NCI-H2171 treated with DMSO at 0.1 percent for 48 hours (cell line): ENCODE data around the gene DHTKD1.

ENCODE experiments used
- DNase-seq: peaks from one replicate; lab custom pipeline; 2025; lab: John Stamatoyannopoulos, UW

DHTKD1 gene

DNA sequence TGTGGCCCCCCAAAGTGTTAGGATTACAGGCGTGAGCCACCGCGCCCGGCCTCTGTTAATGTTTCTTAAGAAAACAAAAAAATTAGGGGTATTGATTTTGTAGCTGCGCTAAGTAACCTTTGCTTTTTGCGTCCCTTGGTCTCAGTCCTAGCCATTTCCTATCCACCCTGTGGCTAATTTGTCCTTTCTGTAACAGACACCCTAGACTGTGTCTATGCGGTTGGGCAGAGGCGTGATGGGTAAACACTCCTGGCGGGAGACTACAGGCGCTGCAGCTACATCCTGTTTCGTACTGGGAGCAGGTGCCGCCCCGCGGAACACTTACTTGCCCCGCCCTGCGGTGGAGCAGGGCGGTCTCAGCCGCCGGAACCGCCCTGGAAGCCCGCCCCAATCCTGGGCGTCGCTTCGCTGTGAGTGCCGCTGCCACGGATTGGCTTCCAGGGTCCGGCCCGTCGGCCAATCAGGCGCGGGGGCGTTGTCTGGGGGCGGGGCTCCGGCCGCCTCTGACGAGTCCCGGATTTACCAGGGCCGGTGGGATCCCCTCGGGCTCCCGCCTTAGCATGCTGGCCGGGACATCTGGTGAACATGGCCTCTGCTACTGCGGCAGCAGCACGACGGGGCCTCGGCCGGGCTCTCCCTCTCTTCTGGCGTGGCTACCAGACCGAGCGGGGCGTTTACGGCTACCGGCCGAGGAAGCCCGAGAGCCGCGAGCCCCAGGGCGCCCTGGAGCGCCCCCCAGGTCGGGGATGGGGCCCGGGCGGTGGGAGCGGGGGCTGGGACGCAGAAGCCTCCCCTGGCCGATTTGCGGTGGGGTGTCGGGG, at the start of gene DHTKD1:
Gene DHTKD1 (plus strand): TSS at position 506 of the 821 bp plus-strand sequence. CDS start 80 bp downstream, at position 586.
- peak; percentile 92 for DNase-seq

DNA sequence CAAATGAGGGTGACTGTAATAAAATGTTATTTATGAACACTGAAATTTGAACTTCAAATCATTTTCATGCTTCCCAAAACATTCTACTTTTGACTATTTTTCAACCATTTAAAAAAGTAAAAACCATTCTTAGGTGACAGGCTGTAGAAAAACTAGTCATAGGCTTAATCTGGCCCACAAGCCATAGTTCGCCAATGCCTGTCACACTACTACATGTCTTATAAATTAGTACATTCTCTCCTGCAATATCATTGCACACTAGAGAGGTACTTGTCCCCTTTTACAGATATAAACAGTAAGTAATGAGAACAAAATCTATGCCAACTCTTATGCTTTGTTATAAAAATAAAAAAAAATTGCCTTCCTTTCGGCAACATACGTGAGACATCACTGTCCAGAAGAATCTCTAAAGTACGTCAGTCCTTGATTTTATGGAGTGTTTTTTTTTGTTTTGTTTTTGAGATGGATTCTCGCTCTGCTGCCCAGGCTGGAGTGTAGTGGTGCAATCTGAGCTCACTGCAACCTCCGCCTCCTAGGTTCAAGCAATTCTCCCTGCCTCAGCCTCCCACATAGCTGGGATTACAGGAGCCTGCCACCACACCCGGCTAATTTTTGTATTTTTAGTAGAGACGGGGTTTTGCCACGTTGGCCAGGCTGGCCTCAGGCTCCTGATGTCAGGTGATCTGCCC, 49.3 kb upstream of the DHTKD1 start:
- no peak for DNase-seq

GRCh38 chr10:12020574-12020973, 48.2 kb upstream of the DHTKD1 start:
- DNase-seq: no peak

DNA sequence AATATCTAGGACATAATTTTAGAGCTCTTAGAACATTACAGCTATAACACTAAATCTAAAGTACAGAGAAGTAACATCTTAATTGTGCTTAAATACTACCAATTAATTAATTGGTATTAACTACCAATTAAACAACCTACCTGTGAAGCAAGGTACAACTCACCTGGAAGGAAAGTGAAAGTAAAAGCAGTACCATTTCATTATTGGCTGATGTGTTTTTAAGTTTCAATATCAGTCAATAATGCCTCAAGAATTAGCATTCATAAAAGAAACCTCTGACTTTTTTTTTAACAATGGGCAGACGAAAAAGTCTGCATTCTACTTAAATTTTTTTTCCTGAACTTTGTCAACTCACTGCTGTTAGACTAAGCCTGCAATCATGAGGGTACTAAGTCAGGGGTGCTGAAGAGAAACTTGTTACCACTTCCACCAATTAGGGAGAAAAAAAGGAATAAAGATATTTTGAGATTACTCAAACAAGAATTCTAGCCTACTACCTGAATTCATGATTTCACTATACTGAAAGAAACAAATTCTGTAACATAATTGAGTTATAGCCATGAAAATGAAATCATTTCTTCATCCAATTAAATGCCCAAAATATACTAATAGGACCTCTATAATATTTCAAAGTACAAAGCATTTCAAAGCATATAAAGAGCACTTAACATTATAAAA, 46.0 kb upstream of the DHTKD1 start:
- DNase-seq: no peak

DNA sequence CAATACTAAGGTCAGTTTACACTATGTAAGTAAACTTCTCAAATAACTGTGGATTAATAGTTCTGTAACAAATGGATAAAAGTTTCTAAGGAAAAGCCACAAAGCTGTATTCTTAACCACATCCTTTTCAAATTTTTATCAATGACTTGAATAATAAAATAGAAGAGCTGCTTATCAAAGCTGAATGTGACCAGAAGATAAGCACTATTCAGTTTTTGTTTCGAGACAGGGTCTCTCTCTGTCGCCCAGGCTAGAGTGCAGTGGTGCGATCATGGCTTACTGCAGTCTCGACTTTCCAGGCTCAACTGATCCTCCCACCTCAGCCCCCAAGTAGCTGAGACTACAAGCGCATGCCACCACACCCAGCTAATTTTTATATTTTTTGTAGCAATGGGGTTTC, 43.2 kb upstream of the DHTKD1 start:
- DNase-seq: no peak

GRCh38 chr10:12027539-12027938, 41.2 kb upstream of the DHTKD1 start:
- no peak for DNase-seq

DNA sequence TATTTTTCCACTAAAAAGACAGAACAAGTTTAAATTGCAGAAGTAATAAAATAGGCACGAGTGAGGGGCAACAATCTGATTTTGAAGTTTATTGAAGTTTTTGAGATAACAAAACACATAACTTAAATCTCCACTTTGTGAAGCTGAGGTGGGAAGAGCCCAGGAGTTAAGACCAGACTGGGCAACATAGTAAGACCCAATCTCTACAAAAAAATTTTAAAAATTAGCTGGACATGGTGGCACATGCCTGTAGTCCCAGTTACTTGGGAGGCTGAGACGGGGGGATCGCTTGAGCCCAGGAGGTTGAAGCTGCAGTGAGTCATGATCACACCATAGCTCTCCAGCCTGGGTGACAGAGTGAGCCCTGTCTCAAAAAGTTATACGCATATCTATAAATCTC, 37.4 kb upstream of the DHTKD1 start:
- DNase-seq: no peak

- DNase-seq: no peak
Observed at GRCh38 chr10:12036073-12036655, 32.6 kb upstream of the DHTKD1 start.

DNA sequence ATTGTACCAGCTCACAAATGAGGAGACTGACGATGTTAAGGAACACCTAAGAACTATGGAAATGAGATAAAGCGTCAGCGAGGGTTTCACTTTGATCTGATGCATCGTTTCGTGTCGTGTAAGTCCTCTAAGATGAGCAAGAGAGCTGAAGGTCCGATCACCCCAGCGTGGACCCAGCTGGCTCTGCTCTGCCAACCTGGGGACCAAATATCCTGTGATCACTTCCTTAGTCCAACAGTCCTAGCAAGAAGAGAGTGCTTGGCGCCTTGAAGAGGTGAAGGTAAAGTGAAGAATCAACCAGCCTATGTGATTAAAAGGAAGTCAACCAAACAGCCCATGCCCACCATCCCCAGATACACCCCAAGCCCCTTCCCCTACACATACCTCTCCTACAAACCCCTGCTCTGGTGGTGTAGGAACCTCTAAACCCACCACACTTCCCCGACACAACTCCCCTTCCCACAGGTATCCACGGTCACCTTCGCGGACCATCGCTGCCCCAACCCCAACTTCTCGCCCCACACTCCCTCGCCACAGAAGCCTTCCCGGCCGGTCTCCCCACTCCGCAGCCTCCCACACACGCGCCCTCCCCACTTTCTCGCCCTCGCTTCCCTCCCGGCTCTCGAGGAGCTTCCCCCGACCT, 26.9 kb upstream of the DHTKD1 start:
- no peak for DNase-seq

- no peak for DNase-seq
Observed at GRCh38 chr10:12042409-12042796, 26.4 kb upstream of the DHTKD1 start.

DNA sequence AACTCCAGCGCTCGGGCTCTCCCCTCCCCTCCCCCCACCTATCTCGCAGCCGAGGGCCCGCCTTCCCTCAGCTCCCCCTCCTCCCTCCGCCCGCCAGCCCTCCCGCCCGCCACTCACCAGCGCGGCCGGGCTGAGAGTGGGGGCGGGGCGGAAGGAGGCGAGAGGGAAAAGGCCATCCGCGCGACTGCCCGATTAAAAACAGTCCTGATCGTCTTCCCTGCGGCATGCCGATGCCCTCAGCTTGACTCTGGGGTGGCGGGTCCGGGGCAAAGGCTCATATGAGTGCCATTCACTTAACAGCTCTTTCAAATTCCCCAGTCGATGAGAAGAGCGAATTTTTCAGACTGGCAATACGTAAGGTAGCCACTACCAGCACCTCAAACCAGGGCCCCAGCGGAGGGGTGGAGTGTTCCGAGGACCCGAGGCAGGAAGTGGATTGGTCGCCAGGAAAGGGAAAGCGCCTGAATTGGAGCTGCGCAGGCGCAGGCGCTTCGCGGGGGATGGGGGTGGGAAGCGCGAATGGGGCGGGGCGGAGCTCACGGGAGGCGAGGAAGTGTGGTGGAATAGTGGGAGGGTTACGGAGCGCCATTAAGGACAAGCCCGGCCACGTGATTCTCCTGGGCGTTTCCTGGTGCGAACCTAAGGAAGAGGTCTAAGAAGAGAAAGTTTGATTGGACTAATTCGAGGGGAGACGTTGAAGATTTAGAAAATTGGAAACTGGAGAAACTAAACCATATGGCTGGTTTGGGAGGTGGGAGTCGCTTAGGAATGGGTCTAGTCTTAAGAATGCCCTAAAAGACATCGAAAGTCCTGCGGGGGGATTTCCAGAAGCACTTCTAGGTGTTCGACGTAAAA, 25.7 kb upstream of the DHTKD1 start, which contains the start of gene UPF2:
Gene UPF2 (minus strand): TSS at position 13 of the 855 bp plus-strand sequence. CDS start 7,386 bp downstream, outside the sequence.
- DNase-seq: peak; percentile 95

GRCh38 chr10:12045596-12045995, 23.2 kb upstream of the DHTKD1 start:
- no peak for DNase-seq

GRCh38 chr10:12048547-12048946, 20.2 kb upstream of the DHTKD1 start:
- DNase-seq: no peak

GRCh38 chr10:12050528-12050927, 18.2 kb upstream of the DHTKD1 start:
- no peak for DNase-seq

- DNase-seq: no peak
Observed at GRCh38 chr10:12051241-12051640, 17.5 kb upstream of the DHTKD1 start.

DNA sequence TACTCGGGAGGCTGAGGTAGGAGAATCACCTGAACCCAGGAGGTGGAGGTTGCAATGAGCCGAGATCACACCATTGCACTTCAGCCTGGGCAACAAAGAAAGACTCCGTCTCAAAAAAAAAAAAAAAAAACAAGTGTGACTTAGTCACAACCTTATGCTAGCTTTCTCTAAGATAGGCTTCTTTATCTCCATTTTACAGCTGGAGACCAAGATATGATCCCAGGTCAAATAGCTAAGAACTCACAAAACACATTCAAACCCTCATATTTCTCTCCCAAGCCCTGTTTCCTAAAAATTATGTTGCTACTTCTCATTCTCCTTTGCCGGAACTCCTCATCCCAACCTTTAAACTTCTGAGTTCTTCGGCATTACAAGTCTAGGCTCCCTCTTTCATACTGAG, 13.0 kb upstream of the DHTKD1 start:
- DNase-seq: no peak

DNA sequence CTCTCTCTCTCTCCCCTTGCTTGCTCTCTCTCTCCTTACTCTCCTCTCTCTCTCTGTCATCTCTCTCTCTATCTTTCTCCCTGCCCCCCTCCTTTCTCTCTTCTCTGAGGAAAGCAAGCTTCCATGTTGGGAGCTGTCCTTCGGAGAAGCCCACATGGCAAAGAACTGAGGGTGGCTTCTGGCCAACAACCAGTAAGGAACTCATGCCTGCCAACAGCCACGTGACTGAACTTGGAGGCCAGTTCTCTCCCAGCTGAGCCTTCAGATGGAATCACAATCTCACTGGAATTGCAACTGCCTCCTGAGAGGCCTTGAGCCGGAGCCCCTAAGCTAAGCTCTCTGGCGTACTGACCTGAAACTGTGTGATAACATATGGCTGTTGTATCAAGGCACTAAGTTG, 12.0 kb upstream of the DHTKD1 start:
- no peak for DNase-seq

DNA sequence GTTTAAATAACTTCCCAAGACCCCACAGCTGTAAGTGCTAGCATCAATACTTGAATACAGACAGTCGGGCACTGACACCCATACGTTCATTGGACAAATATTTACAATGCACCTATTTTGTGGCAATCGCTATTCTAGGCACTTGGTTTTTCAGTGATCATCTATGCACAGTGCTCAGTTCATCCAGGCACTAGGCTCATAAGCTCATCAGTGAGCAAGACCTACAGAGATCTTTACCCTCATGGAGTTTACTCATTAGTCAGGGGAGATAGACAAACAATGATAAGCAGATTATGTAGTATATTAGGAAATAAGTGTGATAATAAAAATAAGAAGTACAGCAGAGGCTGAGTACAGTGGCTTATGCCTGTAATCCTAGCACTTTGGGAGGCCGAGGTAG, 7.6 kb upstream of the DHTKD1 start:
- no peak for DNase-seq

- no peak for DNase-seq
Observed at GRCh38 chr10:12062754-12063482, 5.8 kb upstream of the DHTKD1 start.

GRCh38 chr10:12063483-12063818, 5.3 kb upstream of the DHTKD1 start:
- DNase-seq: no peak
